GM10266 (cell line): ENCODE results near the gene MYRF.

ENCODE experiments used
- DNase-seq: peaks from one replicate; pipeline ENCODE4 v3.0.0; 2012; ENCODE audit errors: extremely low spot score
- CTCF ChIP-seq: IDR thresholded peaks from 2 replicates; pipeline ENCODE4 v1.5.1; 2012; ENCODE audit warnings: mild to moderate bottlenecking, low read depth; ENCODE audit not compliant: control insufficient read depth, insufficient read depth; ENCODE audit errors: missing control alignments

MYRF gene

GRCh38 chr11:61746442-61747191 lies 5.8 kb upstream of the MYRF start:
- no peak for TF ChIP-seq CTCF
- DNase-seq = no peak

DNA sequence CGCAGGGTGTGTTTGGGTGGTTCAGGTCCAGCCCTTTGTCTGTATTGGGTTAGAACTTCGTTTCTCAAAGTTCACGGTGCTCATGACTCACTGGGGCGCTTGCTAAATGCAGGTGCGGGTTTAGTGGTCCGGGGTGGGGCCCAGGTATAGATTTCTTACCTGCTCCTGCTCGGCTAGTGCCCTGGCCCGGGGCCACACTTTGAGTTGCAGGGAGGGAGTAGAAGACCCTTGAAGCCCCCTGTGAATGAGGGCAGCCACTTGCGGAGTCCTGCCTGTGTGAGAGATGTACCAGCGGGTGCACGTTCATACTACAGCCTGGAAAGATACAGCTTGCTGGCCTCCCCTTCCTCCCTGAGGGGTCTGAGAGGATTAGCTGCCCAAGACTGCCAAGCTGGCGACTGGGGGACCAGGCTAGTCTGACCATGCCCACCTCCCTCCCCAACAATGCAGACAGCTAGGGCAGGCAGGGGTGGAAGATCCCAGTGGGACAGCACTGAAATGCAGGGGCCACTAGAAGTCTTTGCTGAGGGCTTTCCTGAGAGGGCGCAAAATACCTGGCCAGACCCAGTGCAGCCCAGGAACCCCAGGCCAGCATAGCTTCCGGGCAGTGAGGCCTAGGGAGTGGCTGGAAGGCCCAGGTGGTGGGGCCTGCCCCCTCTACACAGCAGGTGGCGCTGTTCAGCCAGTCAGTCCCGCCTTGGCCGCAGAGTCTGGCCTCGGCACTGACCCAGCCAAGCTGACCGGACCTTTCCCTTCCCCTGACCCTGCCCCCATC lies 5.1 kb upstream of the MYRF start:
- TF ChIP-seq CTCF = peak; percentile 94
- peak; percentile 89 for DNase-seq

GRCh38 chr11:61747967-61748285 lies 4.5 kb upstream of the MYRF start:
- no peak for TF ChIP-seq CTCF
- DNase-seq = no peak

- no peak for DNase-seq
Measured at GRCh38 chr11:61749591-61750217, 2.7 kb upstream of the MYRF start.

GRCh38 chr11:61750631-61751273 lies 1.7 kb upstream of the MYRF start:
- DNase-seq = no peak
- no peak for TF ChIP-seq CTCF

More at GRCh38 chr11:61749591-61750217, 2.7 kb upstream of the MYRF start:
- no peak for TF ChIP-seq CTCF

DNA sequence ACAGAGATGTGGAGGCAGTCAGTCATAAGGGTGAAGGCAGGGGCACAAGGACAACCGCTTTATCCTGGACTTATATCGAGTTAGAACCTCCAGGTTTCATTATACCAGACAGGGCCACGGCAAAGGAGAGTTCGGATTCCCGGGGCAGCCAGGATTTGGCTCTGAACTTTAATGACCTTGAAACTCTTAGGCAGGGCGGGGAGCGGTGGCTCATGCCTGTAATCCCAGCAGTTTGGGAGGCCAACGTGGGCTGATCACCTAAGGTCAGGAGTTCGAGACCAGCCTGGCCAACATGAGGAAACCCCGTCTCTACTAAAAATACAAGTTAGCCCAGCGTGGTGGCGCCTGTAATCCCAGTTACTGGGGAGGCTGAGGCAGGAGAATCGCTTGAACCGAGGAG lies 1.1 kb upstream of the MYRF start:
- TF ChIP-seq CTCF = no peak
- no peak for DNase-seq
